MM.1S (cell line): ENCODE results near the gene COLEC12.

ENCODE experiments used
- EZH2phosphoT487 ChIP-seq: fragments of 300-600 bp; sonication (generic); IDR thresholded peaks from 2 replicates; pipeline ENCODE4 v1.6.1; 2018; ENCODE audit warnings: antibody characterized with exemption, low read length
- TF ChIP-seq, protein P1 (sequence below): fragments of 300-600 bp; sonication (generic); IDR thresholded peaks from 2 replicates; pipeline ENCODE4 v1.5.1; 2016; ENCODE audit warnings: antibody characterized with exemption, low read length, mixed read lengths

DNA sequence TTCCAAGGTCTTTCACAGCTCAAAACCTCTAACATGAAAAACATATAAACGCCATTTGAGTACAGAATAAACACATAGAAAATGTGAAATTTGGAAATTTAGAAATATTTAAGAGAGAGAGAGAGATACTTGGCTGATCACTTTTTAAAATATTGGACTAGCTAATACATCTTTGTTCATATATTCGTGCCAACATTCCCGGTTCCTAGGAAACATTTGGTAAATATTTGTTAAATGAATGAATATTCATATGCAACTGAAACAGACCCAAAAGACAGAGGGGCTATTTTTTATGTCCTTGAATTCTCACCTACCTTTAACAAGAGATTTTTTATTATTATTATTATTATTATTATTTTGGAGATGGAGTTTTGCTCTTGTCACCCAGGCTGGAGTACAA, 8.3 kb upstream of the COLEC12 start:
- TF ChIP-seq, protein P1, sequence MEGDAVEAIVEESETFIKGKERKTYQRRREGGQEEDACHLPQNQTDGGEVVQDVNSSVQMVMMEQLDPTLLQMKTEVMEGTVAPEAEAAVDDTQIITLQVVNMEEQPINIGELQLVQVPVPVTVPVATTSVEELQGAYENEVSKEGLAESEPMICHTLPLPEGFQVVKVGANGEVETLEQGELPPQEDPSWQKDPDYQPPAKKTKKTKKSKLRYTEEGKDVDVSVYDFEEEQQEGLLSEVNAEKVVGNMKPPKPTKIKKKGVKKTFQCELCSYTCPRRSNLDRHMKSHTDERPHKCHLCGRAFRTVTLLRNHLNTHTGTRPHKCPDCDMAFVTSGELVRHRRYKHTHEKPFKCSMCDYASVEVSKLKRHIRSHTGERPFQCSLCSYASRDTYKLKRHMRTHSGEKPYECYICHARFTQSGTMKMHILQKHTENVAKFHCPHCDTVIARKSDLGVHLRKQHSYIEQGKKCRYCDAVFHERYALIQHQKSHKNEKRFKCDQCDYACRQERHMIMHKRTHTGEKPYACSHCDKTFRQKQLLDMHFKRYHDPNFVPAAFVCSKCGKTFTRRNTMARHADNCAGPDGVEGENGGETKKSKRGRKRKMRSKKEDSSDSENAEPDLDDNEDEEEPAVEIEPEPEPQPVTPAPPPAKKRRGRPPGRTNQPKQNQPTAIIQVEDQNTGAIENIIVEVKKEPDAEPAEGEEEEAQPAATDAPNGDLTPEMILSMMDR = no peak
- TF ChIP-seq EZH2phosphoT487 = no peak
